HuH-7.5 (cell line): ENCODE measurements around the gene ASIC2.

Source experiments
- DNase-seq: peaks from one replicate; pipeline ENCODE4 v3.0.0; 2011; ENCODE audit warnings: low spot score

ASIC2 gene

DNA sequence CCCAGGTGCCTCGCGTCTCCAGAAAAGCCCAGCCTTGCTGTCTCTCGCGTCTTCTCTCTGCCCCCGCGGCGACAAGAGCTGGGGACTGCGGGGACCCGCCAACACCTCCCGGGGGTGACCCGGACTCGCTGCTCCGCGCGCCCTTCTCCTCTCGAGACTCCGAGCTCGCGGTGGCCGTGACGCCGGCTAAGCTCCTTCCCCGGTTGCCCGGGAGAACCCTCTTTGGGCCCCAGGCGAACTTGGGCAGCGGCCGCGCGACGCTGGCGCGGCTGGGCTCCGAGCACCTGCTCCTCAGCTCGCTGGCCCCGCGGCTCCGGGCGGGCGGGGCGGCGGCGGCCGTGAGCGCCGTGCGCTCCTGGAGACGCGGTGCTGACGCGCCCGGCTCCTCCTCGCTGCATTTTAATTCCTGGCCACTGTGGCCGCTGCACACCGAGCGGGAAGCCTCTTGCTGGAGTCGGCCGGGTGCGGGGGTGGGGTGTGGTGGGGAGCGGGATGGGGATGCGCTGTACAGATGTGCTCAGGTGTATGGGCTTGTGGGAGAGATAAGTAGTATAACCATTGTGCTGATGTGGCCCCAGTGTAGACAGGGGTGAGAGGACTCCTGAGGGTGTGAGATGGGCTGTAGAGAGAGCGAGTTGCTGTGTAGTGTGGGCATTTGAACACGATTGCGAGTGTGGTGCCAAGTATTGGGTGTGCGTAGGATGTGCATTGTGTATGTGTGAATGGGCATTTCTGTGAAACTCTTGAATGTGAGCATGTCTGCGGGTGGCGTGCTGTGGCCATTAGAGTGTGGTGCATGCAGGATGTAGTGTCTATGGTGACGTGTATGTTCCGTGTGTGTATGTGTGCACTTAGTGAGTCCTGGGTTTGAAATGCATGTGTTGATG is at the start of gene ASIC2:
Gene ASIC2 (minus strand): TSS at position 315 of the 887 bp plus-strand sequence.
- no peak for DNase-seq

DNA sequence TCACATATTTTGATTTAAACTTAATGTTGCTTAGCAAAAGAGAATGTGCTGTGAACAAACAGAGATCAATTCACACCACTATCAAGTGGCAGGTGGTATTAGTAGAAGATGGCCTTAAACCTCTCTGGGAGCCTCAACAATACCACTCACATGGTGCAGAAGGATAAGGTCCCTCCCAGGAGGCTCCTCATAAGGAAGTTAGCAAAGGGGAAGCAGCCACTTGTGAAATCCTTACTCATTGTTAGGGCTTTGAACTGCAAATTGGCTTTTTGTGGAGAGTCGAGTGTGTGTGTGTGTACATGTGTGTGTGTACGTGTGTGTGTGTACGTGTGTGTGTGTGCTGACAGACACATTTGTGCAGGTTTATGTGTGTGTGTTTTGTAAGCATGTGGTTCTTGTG is 48.9 kb upstream of the ASIC2 start:
- DNase-seq: no peak

- DNase-seq: no peak
Measured at GRCh38 chr17:33338242-33338641, 45.1 kb upstream of the ASIC2 start.

DNA sequence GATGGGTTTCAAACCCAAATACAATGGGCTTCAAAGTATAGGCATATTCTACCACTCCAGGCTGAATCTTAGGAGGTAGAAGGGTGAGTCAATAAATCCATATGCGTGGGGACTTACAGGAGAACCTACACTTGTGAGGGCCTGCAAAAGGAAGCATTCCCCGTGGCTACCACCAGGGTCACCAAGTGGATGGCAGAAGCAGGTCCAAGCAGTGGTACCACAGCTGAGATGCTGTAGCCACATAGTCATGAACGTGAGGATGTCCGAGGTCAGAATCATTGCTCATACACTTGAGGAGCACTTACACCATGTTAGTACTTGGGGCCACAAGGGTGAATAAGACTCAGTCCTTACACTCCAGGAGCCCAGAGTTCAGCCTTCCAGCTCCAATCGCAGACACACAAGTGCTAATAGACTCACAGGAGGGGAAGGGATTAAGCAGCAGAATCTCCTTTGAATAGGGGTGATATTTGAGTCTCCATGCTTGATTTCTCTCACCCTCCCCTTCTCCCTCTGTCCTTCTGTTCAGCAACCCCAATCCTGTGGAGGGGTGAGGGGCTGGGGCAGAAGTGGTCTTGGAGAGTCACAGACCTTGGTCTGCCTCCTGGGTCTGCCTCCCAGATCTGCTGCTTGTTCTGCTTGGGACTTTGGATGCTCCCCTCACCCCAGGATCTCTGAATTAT is 42.5 kb upstream of the ASIC2 start:
- DNase-seq: no peak

DNA sequence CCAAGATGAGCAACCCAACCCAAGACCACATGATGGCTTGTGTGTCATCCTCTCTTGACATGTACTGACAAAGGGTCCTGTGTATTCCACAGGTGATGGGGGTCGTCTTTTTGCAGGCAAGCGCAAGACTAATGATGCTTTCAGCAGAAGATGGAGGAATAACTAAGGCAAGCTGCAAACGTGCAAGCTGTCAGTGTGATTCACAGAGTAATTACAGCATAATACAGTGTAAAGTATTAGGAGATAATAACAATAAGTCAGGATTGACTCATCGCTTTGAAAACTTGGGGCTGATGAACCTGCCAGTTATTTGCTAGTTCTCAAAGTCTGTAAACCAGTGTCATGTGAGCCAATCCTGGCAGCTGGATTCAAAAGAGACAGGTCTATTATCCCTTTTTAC is 41.6 kb upstream of the ASIC2 start:
- DNase-seq: no peak

DNA sequence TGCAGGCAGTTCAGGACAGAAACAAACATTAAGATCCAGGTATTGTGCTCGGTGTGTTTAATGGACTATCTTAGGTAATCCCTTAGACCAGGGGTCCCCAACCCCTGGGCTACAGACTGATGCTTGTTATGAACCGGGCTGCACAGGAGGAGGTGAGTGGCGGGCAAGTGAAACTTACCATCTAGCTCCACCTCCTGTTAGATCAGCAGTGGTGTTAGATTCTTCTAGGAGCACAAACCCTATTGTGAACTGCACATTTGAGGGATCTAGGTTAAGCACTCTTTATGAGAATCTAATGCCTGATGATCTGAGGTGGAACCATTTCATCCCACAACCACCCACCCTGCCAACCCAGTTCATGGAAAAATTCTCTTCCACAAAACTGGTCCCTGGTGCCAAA is 37.8 kb upstream of the ASIC2 start:
- DNase-seq: no peak

DNA sequence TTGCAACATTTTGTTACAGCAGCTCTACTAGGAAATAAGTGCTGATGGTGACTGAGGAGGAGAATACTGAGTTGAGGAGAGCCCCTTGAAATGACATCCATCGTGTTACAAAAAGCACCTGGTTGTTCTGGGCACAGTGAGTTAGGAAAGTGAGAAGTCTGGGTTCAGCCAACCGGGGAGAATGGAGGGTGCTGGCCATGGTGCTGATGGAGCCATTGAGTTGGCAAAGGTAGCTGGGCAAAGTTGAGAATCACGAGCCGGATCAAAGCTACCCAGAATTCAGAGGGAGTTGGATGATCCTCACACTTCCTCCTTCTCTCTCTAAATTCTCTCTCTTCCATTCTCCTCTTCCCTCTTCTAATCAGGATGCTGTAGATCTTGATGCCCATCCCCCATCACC is 35.0 kb upstream of the ASIC2 start:
- DNase-seq: no peak

- no peak for DNase-seq
Measured at GRCh38 chr17:33324736-33325135, 31.6 kb upstream of the ASIC2 start.

DNA sequence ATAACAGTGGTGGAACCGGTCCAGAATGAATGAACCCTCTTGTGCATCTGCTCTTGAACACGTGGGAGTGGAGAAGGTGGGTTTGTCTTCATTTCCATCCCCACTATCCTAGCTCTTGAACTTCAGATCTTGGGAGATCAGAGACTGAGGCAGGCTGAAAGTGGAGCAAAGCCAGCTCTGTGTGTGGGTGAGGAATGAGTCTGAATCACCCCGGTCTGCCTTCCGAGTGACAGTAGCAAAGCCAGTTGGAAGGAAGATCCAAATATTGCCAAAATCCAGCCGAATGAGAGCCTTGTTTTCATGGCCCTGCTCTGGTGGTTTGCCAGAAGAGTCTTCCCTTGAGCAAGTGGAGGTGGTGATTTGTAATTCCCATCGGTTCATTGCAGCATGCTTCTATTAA is 29.0 kb upstream of the ASIC2 start:
- DNase-seq: no peak

DNA sequence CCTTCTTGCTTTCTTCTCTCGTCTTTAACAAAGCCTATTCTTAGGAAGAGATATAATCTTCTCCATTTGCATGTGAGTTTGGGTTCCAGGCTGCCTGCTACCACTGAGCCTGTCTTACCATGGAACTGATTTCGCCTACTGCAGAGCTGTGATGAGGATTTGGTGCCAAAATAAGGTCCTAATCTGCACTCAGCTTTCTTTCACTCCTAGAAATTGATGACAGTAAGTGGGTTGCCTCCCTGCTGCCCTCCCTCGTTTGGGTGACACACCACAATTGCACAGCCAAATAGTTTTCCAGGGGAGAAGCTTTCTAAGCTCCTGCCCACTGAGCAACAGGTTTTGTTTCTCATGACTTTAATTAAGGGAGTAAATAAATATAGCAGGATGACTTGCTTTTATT is 25.1 kb upstream of the ASIC2 start:
- no peak for DNase-seq

DNA sequence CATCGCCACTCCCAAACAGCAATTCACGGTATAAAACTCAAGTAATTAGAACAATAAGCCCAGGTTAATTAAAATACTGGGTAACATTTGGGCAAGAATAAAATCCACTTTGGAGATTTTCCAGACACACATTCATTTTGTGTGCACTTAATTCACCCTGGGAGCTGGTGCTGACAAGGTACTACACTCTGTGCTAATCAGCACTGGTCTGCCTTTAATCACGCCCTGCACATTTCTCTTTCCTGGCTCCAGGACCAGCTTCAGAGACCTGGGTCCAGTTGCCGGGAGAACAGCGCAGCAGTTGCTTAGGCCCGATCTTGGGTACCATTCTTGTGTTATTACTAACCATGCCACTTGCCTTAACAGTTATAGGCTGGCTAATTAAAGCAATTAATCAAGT is 23.7 kb upstream of the ASIC2 start:
- DNase-seq: no peak

GRCh38 chr17:33310296-33310695 is 17.2 kb upstream of the ASIC2 start:
- DNase-seq: no peak

DNA sequence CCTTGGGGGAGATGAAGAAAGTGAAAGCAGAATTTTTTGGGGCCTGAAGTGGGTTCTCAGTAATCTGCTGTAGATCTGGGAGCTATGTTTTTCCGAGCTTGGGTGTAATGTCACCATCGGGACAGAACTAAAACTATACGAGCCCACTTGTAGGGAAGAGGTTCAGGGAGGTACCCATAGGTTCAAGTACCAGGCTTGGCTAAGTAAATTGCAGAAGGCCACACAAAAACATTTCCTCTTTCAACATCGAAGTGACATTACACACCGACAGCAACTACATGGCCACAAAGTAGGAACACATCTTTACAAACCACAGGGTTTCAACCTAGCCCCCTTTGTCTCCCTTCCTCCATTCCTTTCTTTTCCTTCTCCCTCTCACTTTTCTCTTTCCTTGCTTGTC is 10.2 kb upstream of the ASIC2 start:
- DNase-seq: no peak

DNA sequence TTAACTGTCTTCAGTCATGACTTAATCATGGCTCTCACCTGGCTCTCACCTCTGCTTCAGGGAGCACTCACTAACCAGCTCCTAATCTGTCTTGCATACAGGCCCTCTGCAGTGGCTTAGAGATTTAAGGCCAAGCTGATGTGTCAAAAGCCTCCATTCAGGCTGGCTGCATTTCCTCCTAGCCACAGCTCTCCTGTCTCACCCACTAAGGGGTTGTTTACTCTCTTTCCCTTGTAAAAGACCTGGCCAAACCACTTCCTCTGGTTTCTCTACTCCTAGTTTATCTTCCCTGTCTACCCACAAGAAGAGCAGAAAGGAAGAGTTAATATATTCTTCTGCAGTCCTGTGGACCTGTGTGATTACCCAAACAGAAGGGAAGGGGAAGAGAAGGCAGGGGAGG is 9.3 kb upstream of the ASIC2 start:
- DNase-seq: no peak

- no peak for DNase-seq
Measured at GRCh38 chr17:33300241-33300640, 7.1 kb upstream of the ASIC2 start.

DNA sequence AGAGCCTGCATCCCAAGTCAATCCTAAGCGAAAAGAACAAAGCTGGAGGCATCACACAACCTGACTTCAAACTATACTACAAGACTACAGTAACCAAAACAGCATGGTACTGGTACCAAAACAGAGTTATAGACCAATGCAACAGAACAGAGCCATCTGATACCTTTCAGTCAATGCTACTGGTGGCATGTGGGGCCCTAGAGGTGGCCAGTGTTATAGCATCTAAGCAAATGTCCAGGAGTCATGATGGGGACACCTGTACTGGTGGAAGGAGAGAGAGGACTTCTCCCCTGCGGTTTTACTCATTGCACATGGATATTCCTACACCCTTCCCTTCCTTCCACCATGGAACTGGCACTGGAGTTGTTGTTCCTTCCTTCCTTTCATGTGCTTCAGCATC is 6.0 kb upstream of the ASIC2 start:
- no peak for DNase-seq

- DNase-seq: no peak
Measured at GRCh38 chr17:33297643-33298042, 4.5 kb upstream of the ASIC2 start.

DNA sequence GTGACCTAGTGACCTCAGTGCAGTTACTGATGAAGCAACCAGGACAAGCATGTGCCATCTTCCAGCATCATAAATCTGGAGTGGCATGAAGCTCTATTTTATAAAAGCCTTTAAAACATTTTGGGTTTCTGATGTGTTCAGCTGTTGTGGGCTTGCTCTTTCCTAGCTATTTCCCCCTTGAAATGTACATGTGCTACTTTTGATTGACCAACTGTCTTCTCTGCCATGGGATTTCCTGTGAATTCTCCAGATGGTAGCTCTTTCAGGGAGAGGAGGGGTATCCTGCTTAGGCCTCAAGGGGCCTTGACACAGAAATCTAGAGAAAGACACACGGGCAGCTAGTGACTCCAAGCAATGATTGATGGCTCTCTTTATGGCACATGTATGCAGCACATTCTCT is 1.9 kb upstream of the ASIC2 start:
- DNase-seq: no peak

GRCh38 chr17:33292201-33292980 is 704 bp downstream of the ASIC2 start:
- DNase-seq: no peak

DNA sequence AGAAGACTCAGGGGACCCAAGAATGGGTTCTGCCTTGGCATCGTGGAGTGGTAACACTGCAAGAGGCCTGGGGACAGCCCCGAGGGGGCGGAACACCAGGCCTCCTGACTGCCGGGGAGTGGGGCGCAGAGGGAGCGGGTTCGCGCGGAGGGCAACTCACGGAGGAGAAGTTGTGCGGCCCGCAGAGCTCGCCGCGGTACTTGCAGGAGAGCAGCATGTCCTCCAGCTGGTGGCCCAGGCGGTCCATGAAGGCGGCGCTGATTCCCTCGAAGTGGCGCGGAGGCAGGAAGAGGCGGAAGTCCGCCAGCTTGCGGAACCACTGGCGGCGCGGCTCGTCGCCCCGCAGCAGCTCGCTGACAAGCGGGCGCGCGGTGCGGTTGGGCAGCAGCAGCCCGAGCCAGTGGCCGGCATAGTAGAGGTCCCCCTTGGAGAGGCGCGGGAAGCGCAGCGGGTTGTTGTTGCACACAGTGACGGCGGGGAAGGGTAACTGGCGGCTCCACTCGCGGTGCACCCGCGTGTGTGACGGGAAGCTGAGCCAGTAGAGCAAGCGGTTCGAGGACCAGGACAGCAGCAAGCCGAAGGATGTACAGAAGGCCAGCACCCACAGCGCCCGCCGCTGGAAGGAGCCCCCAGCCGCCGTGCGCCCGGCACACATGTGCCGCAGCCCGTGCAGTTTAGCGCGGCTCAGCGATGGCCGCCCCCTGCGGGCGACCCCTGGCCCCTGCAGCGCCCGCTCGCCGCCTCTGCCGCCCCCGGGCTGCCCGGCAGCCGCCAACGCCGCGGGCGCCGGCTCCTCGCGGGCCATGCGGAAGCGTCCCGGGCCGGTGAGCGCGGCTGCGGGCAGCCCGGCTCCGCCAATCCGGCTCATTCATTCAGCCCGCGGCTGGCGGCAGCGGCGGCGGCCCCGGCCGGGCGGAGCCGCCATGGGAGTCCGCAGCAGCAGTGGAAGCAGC is 1.6 kb downstream of the ASIC2 start:
- no peak for DNase-seq

DNA sequence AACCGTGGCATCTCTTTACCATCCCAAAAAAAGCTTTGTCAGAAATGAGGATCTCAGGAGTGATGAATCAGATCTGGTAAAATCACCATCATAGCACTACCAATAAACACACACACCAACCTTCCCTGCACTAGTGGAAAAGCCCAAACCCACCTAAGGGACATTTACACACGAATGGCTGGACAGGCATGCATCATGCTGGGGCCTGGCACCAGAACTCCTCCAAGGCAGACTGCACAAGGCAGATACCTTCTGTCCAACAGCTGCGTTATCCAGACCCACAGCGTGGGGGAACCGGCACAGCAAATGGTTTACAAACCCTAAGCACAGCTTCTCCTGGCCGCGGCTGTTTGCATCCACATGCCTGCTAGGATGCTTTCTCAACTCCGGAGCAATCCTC is 2.8 kb downstream of the ASIC2 start:
- DNase-seq: no peak

DNA sequence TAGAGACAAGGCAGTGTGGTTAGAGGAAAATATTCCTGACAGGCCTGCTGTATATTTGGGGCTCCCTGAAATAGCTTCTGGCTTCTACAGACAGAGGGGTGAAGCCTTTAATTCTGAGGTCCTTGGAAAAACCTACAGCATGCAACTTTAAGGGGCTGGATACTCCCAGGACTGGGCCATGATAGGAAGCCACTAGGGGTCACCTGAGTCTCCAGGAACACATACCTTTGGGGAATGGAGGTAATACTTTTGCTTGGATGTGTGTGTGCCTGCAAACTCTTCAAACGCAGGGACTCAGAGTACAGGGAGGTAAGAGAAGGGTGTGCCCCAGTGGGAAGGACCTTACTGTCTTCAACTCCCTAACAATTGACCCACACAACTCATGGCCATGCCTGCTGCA is 4.1 kb downstream of the ASIC2 start:
- no peak for DNase-seq
